ENCODE results near the gene KRTAP6-3.

The KRTAP6-3 gene, protein sequence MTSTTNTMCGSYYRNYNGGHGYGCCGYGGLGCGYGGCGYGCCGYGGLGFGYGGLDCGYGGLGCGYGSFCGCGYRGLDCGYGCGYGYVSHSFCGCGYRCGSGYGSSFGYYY

DNA sequence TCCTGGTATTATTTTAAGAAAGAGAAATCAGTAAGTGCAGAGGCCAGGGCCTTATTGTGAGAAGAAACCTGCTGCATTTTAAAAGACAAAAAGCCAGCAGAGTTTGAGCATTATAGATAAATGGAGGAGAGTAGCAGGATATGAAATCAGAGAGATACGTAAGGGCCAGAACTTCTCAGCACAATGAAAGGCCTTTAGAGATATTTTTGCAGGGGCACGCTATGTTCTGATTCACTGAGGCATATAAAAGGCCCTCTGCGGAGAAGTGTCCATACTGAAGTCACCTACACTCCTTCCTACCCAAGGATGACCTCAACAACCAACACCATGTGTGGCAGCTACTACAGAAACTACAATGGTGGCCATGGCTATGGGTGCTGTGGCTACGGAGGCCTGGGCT is at the start of gene KRTAP6-3:
KRTAP6-3 (plus strand) TSS at position 301 of the 400 bp plus-strand sequence; CDS start at position 307, 6 bp downstream.
- DNase-seq: no peak

DNA sequence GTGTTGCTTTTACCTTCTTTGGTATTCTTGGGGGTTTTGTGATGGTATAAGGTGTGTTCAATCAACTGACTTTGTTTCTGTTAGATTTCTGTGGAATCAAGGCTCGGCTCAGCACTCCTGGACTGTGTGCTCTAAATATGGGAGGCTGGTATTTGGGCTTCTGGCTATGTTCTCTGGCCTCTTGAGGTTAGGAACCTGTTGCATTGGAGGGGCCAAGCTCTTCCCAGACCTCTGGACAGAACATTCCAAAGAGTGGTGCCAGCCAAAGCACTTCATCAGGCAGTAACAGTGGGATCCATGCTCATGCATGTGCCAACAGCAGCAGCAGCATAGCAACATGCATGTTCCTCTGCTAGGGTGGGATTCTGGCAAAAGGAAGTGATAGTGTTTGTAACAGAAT is 39.5 kb upstream of the KRTAP6-3 start:
- DNase-seq: no peak

DNA sequence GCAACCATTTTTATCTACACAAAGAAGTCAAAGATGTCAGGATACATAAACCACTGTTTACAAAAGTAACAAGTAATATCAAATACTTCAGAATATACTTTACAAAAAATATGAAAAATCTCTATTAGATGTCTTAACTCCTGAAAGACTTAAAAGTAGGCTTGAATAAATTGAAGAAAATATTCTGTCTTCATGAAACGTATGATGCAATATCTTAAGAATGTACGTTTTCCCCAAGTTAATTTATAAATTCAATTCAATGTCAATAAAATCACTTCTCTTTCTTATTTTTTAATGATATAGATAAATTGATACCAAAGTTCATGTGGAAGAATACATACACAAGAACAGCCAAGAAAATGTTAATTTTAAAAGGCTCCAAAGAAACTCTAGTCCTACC is 37.1 kb upstream of the KRTAP6-3 start:
- DNase-seq: no peak

DNA sequence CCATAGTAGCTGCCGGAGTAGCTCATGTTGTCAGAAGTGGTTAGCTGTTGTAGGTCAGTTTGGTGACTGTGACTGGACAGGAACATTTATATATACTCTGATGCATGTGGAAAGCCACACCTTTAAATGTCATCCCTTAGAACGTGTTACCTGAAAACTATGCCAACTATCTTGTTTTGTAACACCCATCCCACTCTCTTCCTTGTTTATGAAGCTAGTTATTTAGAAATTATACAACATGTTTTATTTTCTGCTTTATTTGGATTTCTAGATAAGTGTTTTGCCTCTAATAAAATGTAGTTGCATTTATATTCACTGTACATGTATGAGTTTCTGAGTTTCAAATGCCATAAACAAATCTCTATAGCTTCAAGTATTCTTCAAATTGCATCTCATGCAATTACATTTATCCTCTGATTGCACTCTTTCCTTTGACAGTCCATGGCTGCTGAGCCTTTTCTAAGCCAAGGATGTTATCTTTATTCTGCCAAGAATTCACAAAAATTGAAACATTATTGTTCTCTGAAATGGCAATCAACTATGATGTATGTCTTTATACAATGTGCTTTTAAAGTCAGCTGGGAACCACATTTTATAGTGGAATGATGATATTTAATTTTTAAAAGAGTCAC is 30.9 kb upstream of the KRTAP6-3 start, which contains the start of gene KRTAP19-7:
KRTAP19-7 (minus strand) TSS at position 51 of the 632 bp plus-strand sequence; CDS start at position 26, 25 bp downstream.
- no peak for DNase-seq

GRCh38 chr21:30561957-30562356 is 30.3 kb upstream of the KRTAP6-3 start:
- DNase-seq: no peak

- no peak for DNase-seq
These were observed 29.2 kb upstream of the KRTAP6-3 start for GRCh38 chr21:30563072-30563471.

GRCh38 chr21:30563630-30564029 is 28.6 kb upstream of the KRTAP6-3 start:
- no peak for DNase-seq

GRCh38 chr21:30567617-30568016 is 24.6 kb upstream of the KRTAP6-3 start:
- no peak for DNase-seq

GRCh38 chr21:30577766-30578165 is 14.5 kb upstream of the KRTAP6-3 start:
- no peak for DNase-seq

- DNase-seq: no peak
These were observed 12.9 kb upstream of the KRTAP6-3 start for GRCh38 chr21:30579346-30579745.

- DNase-seq: no peak
These were observed 12.1 kb upstream of the KRTAP6-3 start for GRCh38 chr21:30580132-30580531.

DNA sequence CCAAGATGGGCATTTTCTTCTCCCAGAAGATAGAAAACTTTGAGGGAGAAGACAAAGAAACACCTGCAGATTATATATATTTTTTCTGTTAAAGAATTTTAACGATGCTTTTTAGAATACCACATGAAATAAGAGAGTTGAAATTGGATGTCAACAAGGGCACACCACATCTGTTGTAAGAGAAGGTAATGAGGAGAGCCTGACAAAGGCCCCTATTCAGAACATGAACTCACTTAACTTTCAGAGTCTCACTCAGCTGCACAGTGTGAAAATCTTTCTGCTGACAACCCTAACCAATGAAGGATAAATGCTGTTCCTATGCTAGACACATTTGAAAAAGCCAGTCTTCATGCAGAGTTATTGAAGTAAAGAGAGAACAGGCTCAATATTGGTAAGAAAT is 9.4 kb upstream of the KRTAP6-3 start:
- DNase-seq: no peak

- DNase-seq: no peak
These were observed 1.9 kb upstream of the KRTAP6-3 start, which contains the start of gene KRTAP22-2 for GRCh38 chr21:30590297-30590696. Gene KRTAP22-2 (minus strand): TSS chr21:30590397.

- DNase-seq: no peak
These were observed 6.6 kb downstream of the KRTAP6-3 start, which contains the start of gene KRTAP6-2 for GRCh38 chr21:30598802-30599201. Gene KRTAP6-2 (minus strand): TSS chr21:30598902. CDS start chr21:30598874, 28 bp downstream.

- DNase-seq: no peak
These were observed 8.5 kb downstream of the KRTAP6-3 start, which contains the start of gene KRTAP22-1 for GRCh38 chr21:30600787-30601186. Gene KRTAP22-1 (plus strand): TSS chr21:30601087.

- DNase-seq: no peak
These were observed 13.7 kb downstream of the KRTAP6-3 start for GRCh38 chr21:30605968-30606367.

DNA sequence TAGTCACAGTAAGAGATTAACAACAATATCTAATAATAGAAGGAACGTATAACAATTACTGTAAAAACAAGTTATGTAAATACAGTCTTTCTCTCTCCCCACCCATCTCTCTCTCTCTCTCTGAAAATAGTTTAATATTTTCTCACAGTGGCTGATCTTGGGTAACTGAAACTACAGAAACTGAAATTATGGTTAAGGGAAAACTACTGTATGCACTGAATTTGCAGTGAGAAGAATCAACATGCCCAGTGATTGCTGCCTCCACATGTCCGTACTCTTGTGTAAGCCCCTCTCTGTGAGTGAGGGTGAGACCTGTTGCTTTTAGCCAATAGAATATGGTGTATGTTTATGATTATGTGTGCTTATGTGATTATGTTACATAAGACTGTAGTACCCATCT is 19.9 kb downstream of the KRTAP6-3 start:
- no peak for DNase-seq

- DNase-seq: no peak
These were observed 21.6 kb downstream of the KRTAP6-3 start, which contains the start of gene KRTAP6-1 for GRCh38 chr21:30613836-30614235. Gene KRTAP6-1 (minus strand): TSS chr21:30613930. CDS start chr21:30613904, 26 bp downstream.

DNA sequence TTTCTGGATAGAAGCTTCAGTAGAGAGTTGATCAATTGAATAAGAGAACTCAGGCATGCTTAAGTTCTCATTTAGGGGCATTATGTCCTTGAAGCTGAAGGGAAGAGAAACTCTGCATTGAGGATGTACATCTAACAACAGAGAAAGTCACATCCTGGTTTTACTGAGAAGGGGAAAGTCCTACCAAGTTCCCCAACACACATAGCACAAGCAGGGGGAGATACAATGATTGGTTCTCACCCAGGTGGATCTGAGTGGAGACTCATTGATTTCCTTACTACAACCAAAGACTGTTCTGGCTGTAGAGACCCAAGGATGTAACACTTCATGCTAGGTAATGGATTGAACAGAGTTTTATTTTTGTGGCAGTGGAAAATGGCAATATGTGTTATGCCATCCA is 23.0 kb downstream of the KRTAP6-3 start:
- DNase-seq: no peak

GRCh38 chr21:30616125-30616524 is 23.9 kb downstream of the KRTAP6-3 start, which contains the start of gene KRTAP20-1:
Gene KRTAP20-1 (plus strand): TSS chr21:30616425. CDS start chr21:30616455, 30 bp downstream.
- DNase-seq: no peak

- no peak for DNase-seq
These were observed 27.8 kb downstream of the KRTAP6-3 start for GRCh38 chr21:30620080-30620479.

- DNase-seq: no peak
These were observed 28.3 kb downstream of the KRTAP6-3 start, which contains the start of gene KRTAP20-4 for GRCh38 chr21:30620522-30620921. Gene KRTAP20-4 (plus strand): TSS chr21:30620627.

DNA sequence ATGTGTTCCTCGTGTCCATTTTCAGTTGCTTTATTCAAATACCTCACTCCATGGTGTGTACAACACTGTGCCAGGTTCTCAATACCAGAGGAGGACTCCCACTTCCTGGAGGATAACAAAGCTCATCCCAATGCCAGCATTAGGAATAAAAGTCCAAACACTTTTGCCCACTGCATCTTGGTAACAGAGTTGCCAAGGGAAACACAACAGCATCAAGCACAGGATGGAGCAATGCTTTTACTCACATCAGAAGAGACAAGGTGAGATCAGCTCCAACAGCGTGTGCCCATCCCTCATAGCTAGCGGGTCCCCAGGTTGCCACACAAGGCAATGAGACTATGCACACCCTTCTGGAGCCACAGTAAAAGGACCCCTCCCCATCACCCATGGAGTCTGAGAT is 31.1 kb downstream of the KRTAP6-3 start:
- no peak for DNase-seq

GRCh38 chr21:30625449-30626165 is 33.4 kb downstream of the KRTAP6-3 start:
- no peak for DNase-seq

Measured in CD4-positive, alpha-beta T cell treated with Interleukin-12 subunit alpha and Interleukin-12 subunit beta, for 1 hour (primary cell).